ENCODE data around the gene PIP5K1C. TPM values are rescaled to one million over a fixed set of nuclear protein-coding genes. Genes with fewer than 3 reads are reported as not detected.

PIP5K1C gene
- total RNA-seq, 1 donor from 2014 or later = 23.5 TPM

- intact Hi-C loops (cut with micrococcal nuclease) = no loop called here
Measured at GRCh38 chr19:3593156-3593555, 107.1 kb downstream of the PIP5K1C start.

GRCh38 chr19:3591876-3592613, 108.2 kb downstream of the PIP5K1C start:
- intact Hi-C loops (cut with micrococcal nuclease) = no loop called here

GRCh38 chr19:3590991-3591659, 109.1 kb downstream of the PIP5K1C start:
- intact Hi-C loops (cut with micrococcal nuclease) = no loop called here

- intact Hi-C loops (cut with micrococcal nuclease) = no loop called here
Measured at GRCh38 chr19:3589949-3590348, 110.3 kb downstream of the PIP5K1C start.

GRCh38 chr19:3589439-3589838, 110.8 kb downstream of the PIP5K1C start:
- intact Hi-C loops (cut with micrococcal nuclease) = no loop called here

- intact Hi-C loops (cut with micrococcal nuclease) = loop anchor here (1.0 kb wide), 1 partner anchor 119 kb away; no protein-coding TSS in a partner anchor
Measured at GRCh38 chr19:3586707-3587346, 113.4 kb downstream of the PIP5K1C start.

- intact Hi-C loops (cut with micrococcal nuclease) = loop anchor here (1.0 kb wide), 1 partner anchor 120 kb away; no protein-coding TSS in a partner anchor
Measured at GRCh38 chr19:3586127-3586626, 114.1 kb downstream of the PIP5K1C start.

- intact Hi-C loops (cut with micrococcal nuclease) = loop anchor here (1.0 kb wide), 1 partner anchor 121 kb away; no protein-coding TSS in a partner anchor
Measured at GRCh38 chr19:3585301-3586126, 114.8 kb downstream of the PIP5K1C start, which contains the start of gene GIPC3. TSS of gene GIPC3 (plus strand) at chr19:3585478. CDS start at chr19:3585598, 120 bp downstream.

- intact Hi-C loops (cut with micrococcal nuclease) = loop anchor here (5.0 kb wide), 1 partner anchor 37 kb away; no protein-coding TSS in a partner anchor
Measured at GRCh38 chr19:3584036-3584802, 116.0 kb downstream of the PIP5K1C start.

GRCh38 chr19:3581792-3582191, 118.5 kb downstream of the PIP5K1C start:
- intact Hi-C loops (cut with micrococcal nuclease) = loop anchor here (5.0 kb wide), 1 partner anchor 34 kb away; no protein-coding TSS in a partner anchor

Other genes starting within 250 kb of the PIP5K1C start
- 0.54 TPM in 1 of 2 replicates, not detected in the other for gene SMIM24, start 219.9 kb downstream of the PIP5K1C start, total RNA-seq
- gene SMIM44, start 217.0 kb downstream of the PIP5K1C start, total RNA-seq = not detected in 2 replicates
- gene DOHH, start 199.8 kb downstream of the PIP5K1C start, total RNA-seq = 16.9 and 19.4 TPM in 2 replicates
- 63.0 and 63.1 TPM in 2 replicates for gene FZR1, start 194.2 kb downstream of the PIP5K1C start, total RNA-seq
- 5.0 and 7.6 TPM in 2 replicates for gene TEKTIP1, start 161.3 kb downstream of the PIP5K1C start, total RNA-seq
- gene MFSD12, start 142.9 kb downstream of the PIP5K1C start, total RNA-seq = 89.0 and 92.8 TPM in 2 replicates
- gene HMG20B, start 127.5 kb downstream of the PIP5K1C start, total RNA-seq = 41.5 and 44.3 TPM in 2 replicates
- gene GIPC3, start 115.0 kb downstream of the PIP5K1C start, total RNA-seq = 0.95 and 0.98 TPM in 2 replicates
- gene TBXA2R, start 93.6 kb downstream of the PIP5K1C start, total RNA-seq = 0.39 and 1.1 TPM in 2 replicates
- 35.4 and 39.2 TPM in 2 replicates for gene CACTIN, start 73.7 kb downstream of the PIP5K1C start, total RNA-seq
- 1.3 and 1.5 TPM in 2 replicates for gene TJP3, start 7.9 kb upstream of the PIP5K1C start, total RNA-seq
- gene APBA3, start 61.2 kb upstream of the PIP5K1C start, total RNA-seq = 63.4 and 67.9 TPM in 2 replicates
- 93.9 and 94.5 TPM in 2 replicates for gene MRPL54, start 62.2 kb upstream of the PIP5K1C start, total RNA-seq
- gene RAX2, start 71.8 kb upstream of the PIP5K1C start, total RNA-seq = not detected in 2 replicates
- gene MATK, start 85.9 kb upstream of the PIP5K1C start, total RNA-seq = 9.0 and 11.2 TPM in 2 replicates
- 0.25 and 0.32 TPM in 2 replicates for gene ZFR2, start 168.6 kb upstream of the PIP5K1C start, total RNA-seq
- gene ATCAY, start 180.2 kb upstream of the PIP5K1C start, total RNA-seq = not detected in 2 replicates
- not detected in 2 replicates for gene NMRK2, start 232.6 kb upstream of the PIP5K1C start, total RNA-seq